K562 (cell line): ENCODE results near the gene PRELID2. TPM values are rescaled to one million over a fixed set of nuclear protein-coding genes. Genes with fewer than 3 reads are reported as not detected.

Experiments used
- ATAC-seq: fragments of 200-7000 bp; cut with Tn5 transposase; 3 replicates; pipeline ENCODE4 v1.9.1; 2020; ENCODE audit warnings: moderate library complexity
- BruUV-seq: library from RNA; stranded (reverse); fragments of 400-500 nt; replicated peaks from 2 replicates; lab custom pipeline; 2021; lab: Mats Ljungman, UMichigan
- CTCF ChIA-PET: fragments of 300-600 bp; formaldehyde crosslinking; extraction: SDS; loops from one replicate; lab custom pipeline; 2021; ENCODE audit warnings: low intra/inter-chr PET ratio; lab: Yijun Ruan, JAX
- POLR2A ChIA-PET: fragments of 300-600, 350-650 bp; sonication (Branson Sonifier 250); formaldehyde crosslinking; extraction: SDS; loops from one replicate; lab custom pipeline; 2021; ENCODE audit warnings: antibody characterized with exemption, inconsistent platforms; lab: Yijun Ruan, JAX
- DNase-seq, 4 experiments: peaks; one replicate each; pipeline versions ENCODE4 v3.0.0 to v3.0.0-alpha.2; 2011 to 2018; ENCODE audit warnings: low spot score in 3 of 4, mixed read lengths in 3 of 4; ENCODE audit errors: extremely low read depth in 1 of 4
- FAIRE-seq: peaks from 2 replicates; lab custom pipeline; 2011; peaks lifted over from hg19 to GRCh38; lab: Jason Lieb, UNC
- H2AFZ ChIP-seq: 2 replicates; pipeline ENCODE4 v1.6.0; 2011; ENCODE audit warnings: low read depth, low read length, control low read depth, inconsistent platforms
- H3K27ac ChIP-seq: fragments of 200-600 bp; 3 replicates; pipeline ENCODE4 v1.8.0; 2011; ENCODE audit warnings: low read depth, mild to moderate bottlenecking, control low read depth, inconsistent platforms, low read length, moderate library complexity, mixed read lengths; ENCODE audit errors: extremely low read depth
- H3K27me3 ChIP-seq, 2 experiments: fragments of 300-600 bp in 1 of 2; 2 replicates in 1 of 2; 3 replicates in 1 of 2; pipeline versions ENCODE4 v1.6.0 to v1.8.0; 2011; ENCODE audit warnings: inconsistent platforms in 2 of 2, low read length in 2 of 2, mild to moderate bottlenecking in 1 of 2, mixed read lengths in 1 of 2, moderate library complexity in 1 of 2; ENCODE audit not compliant: control insufficient read depth in 2 of 2, insufficient read depth in 2 of 2
- H3K36me3 ChIP-seq: fragments of 300-600 bp; 3 replicates; pipeline ENCODE4 v1.8.0; 2011; ENCODE audit warnings: mild to moderate bottlenecking, low read length, inconsistent platforms; ENCODE audit not compliant: control insufficient read depth, insufficient read depth
- H3K4me1 ChIP-seq, 2 experiments: fragments of 200-600 bp in 1 of 2; replicated peaks in 1 of 2; 2 replicates in 1 of 2; 3 replicates in 1 of 2; pipeline versions ENCODE4 v1.5.1 to v1.8.0; 2011; ENCODE audit warnings: inconsistent platforms in 2 of 2, low read length in 2 of 2, mild to moderate bottlenecking in 1 of 2, mixed read lengths in 1 of 2, moderate library complexity in 1 of 2; ENCODE audit not compliant: control insufficient read depth in 2 of 2, insufficient read depth in 2 of 2
- H3K4me2 ChIP-seq: 2 replicates; pipeline ENCODE4 v1.6.1; 2011; ENCODE audit warnings: low read length, control low read depth, inconsistent platforms, mixed read lengths; ENCODE audit not compliant: insufficient read depth
- H3K4me3 ChIP-seq: fragments of 200-600 bp; sonication (generic), shearing (Covaris generic); 2 replicates; pipeline ENCODE4 v1.5.1; 2016; ENCODE audit warnings: control low read depth, inconsistent platforms
- H3K79me2 ChIP-seq: fragments of 200-600 bp; 3 replicates; pipeline ENCODE4 v1.8.0; 2011; ENCODE audit warnings: low read length, inconsistent platforms; ENCODE audit not compliant: control insufficient read depth, insufficient read depth
- H3K9ac ChIP-seq, 2 experiments: 2 replicates each; pipeline versions ENCODE4 v1.6.0 to v1.6.1; 2011; ENCODE audit warnings: low read depth in 2 of 2, low read length in 2 of 2, control low read depth in 1 of 2, inconsistent platforms in 1 of 2, mild to moderate bottlenecking in 1 of 2, mixed read lengths in 1 of 2; ENCODE audit not compliant: insufficient read depth in 1 of 2
- H3K9me1 ChIP-seq: one replicate; pipeline ENCODE4 v1.6.0; 2011; ENCODE audit warnings: inconsistent platforms, mild to moderate bottlenecking, low read length, moderate library complexity; ENCODE audit not compliant: control insufficient read depth, insufficient read depth
- H3K9me3 ChIP-seq: replicated peaks from 2 replicates; pipeline ENCODE4 v1.5.1; 2011; ENCODE audit warnings: low read depth, low read length, inconsistent platforms; ENCODE audit not compliant: control insufficient read depth, insufficient read depth
- H4K20me1 ChIP-seq: replicated peaks from 2 replicates; pipeline ENCODE4 v1.6.1; 2011; ENCODE audit warnings: low read length, inconsistent platforms, mixed read lengths; ENCODE audit not compliant: control insufficient read depth, insufficient read depth
- FOXA3 ChIP-seq, 2 experiments: fragments of 450-650 bp in 1 of 2; sonication (generic) in 1 of 2; formaldehyde crosslinking; IDR thresholded peaks in 1 of 2; conservative IDR thresholded peaks in 1 of 2; 2 replicates each; pipeline versions ENCODE4 v1.4.0 to v1.8.0; 2020 to 2022; ENCODE audit warnings: mild to moderate bottlenecking in 2 of 2, missing genetic modification reagents in 1 of 2
- MITF ChIP-seq: IDR thresholded peaks from 2 replicates; pipeline ENCODE4 v1.6.1; 2014; ENCODE audit warnings: antibody characterized with exemption
- NCOA1 ChIP-seq: fragments of 450-650 bp; IDR thresholded peaks from 2 replicates; pipeline ENCODE4 v1.6.1; 2016; ENCODE audit warnings: low read depth
- RB1 ChIP-seq: fragments of 450-650 bp; IDR thresholded peaks from 2 replicates; pipeline ENCODE4 v1.6.1; 2017; ENCODE audit warnings: low read depth, mild to moderate bottlenecking
- RBM22 ChIP-seq: fragments of 200-400 bp; formaldehyde crosslinking; IDR thresholded peaks from 2 replicates; pipeline ENCODE4 v1.6.1; 2018; ENCODE audit warnings: low read length, low read depth; ENCODE audit not compliant: poor library complexity, severe bottlenecking
- ZFX ChIP-seq: sonication (generic); formaldehyde crosslinking; IDR thresholded peaks from 2 replicates; pipeline ENCODE4 v1.8.0; 2022; ENCODE audit warnings: mild to moderate bottlenecking, missing genetic modification reagents, moderate library complexity
- WGBS: fragments of 100-300 bp; shearing (Covaris generic); methylation state at CpG from one replicate; pipeline ENCODE4 v1.1.6; 2016; ENCODE audit warnings: low coverage, mixed read lengths; ENCODE audit not compliant: insufficient coverage; ENCODE audit errors: missing lambda C conversion rate; 5-methylcytosine and 5-hydroxymethylcytosine counted together
- in situ Hi-C: fragments of 300-500 bp; cut with MboI; formaldehyde crosslinking; loops from 4 replicates; pipeline ENCODE4 v1.15.0; 2018; ENCODE audit warnings: inconsistent platforms, mixed read lengths
- intact Hi-C: fragments of 100-400 bp; cut with micrococcal nuclease; formaldehyde crosslinking; loops from 2 replicates; pipeline ENCODE4 v1.14.2; 2022
- polyA plus RNA-seq, 8 experiments: library from polyadenylated mRNA; depleted of rRNA in 4 of 8; stranded (reverse) in 5 of 8; unstranded in 3 of 8; fragments of >200 nt; fragmentation: Nextera tagmentation in 2 of 8; fragmentation: Illumina TruSeq in 1 of 8; extraction: Ambion mirVana in 2 of 8; extraction: Trizol in 1 of 8; gene quantifications; 2 replicates each; pipeline versions ENCODE4 v1.2.1 to v1.2.3, GENCODE V29; 2011 to 2014; ENCODE audit warnings: inconsistent platforms in 1 of 8, missing spikeins in 1 of 8
- total RNA-seq, 7 experiments: library from RNA; depleted of rRNA in 6 of 7; stranded (reverse); fragments of >200 nt in 6 of 7; fragmentation: Illumina TruSeq in 2 of 7; extraction: Trizol in 2 of 7; gene quantifications; 2 replicates each; pipeline versions ENCODE4 v1.2.1 to v1.2.3, GENCODE V29; 2011 to 2021; ENCODE audit warnings: low replicate concordance in 1 of 7

The PRELID2 gene
- total and polyA plus RNA-seq, 9 of the 15 experiments (the other 6 are each of a cell fraction or from before 2014, with no cell fraction given): 6.4 to 68.2 (median 28.8) TPM

- no peak for TF ChIP-seq NCOA1
- TF ChIP-seq, all 486 proteins: peak for 0
These were observed 54.2 kb downstream of the PRELID2 start (continued) for GRCh38 chr5:145780982-145781381.

- Histone ChIP-seq H2AFZ (no peak overlapping the region), H3K4me3 (no peak overlapping the region), H3K4me1 (0 out of 5 replicates have a peak, but pooled peaks cover 0 to 3% of the 10 kb centered on the region in 2 experiments), H3K27ac (no peak overlapping the region), H3K9me3 (no peaks in the 10 kb centered on the region; the same call in 1 of the 2 replicates), H3K79me2 (no peaks in the 10 kb centered on the region), H3K27me3 (no peaks in the 10 kb centered on the region), H3K9ac (no peak overlapping the region), H3K36me3 (no peaks in the 10 kb centered on the region), H3K4me2 (no peak overlapping the region), H4K20me1 (no peaks in the 10 kb centered on the region), H3K9me1 (no peaks in the 10 kb centered on the region)
- CTCF ChIA-PET: no interaction called here
- no TSS peak for BruUV-seq
- FAIRE-seq: no peak
- no peak for ATAC-seq
- peak in 1 of 4 experiments; percentile 5 for DNase-seq
- no peak for TF ChIP-seq ZFX (CRISPR knock-in tag)
- TF ChIP-seq RBM22: no peak
- no peak for TF ChIP-seq RB1
- TF ChIP-seq MITF: no peak
- no peak for TF ChIP-seq FOXA3 (CRISPR knock-in tag; conservative IDR thresholded peaks at IDR 0.05 in 1 of 2, IDR thresholded peaks at IDR 0.05 in 1 of 2)
- intact Hi-C loops (no loop called here), in situ Hi-C loops (no loop called here)
- POLR2A ChIA-PET: no interaction called here
- 87% methylated on average over 12 of the region's 12 CpGs for WGBS
These were observed 56.8 kb downstream of the PRELID2 start for GRCh38 chr5:145778144-145778900.
